ENCODE measurements around the gene SPATA9.
"Not testable (repeated sequence)": the region's sequence is repeated elsewhere in the genome, so short reads cannot be mapped to it uniquely, and the experiment has no call there.

SPATA9 gene

DNA sequence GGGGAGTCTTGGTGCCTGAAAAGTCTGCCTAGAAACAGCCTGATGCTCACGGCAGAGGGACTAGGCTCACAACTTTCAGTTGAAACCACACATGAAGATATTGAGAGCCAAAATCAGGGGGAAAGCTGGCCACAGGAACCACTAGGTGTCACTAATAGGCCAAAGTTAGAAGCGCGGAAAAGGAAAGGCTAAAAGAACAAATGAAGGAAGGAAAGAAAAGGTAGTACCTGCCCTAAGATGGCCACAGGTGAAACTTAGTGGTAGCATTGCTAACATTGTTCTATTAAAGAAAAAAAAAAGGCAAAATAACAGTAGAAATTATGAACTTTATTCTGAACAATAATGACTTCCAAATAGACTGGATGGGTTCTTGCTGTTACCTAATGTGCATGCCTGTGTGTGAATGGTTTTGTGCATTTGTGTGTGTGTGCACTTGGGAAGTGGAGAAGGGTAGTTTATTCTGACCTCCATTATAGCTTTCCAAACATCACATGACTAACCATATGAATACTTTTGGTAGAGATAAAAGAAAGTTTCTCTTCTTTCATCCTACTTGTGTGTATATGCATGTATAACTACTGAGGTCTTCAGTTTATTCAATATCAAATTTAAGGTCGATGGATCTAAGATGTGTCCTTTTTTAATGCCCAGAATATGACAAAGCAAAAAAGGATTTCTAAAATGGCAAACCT is 38.3 kb downstream of the SPATA9 start:
- no peak for DNase-seq (ENCODE audit: low read depth)

- DNase-seq (ENCODE audit: low read depth) = no peak
Measured at GRCh38 chr5:95643152-95643551, 39.6 kb downstream of the SPATA9 start.

GRCh38 chr5:95641741-95642220 is 41.0 kb downstream of the SPATA9 start:
- DNase-seq (ENCODE audit: low read depth) = no peak

- DNase-seq (ENCODE audit: low read depth) = no peak
Measured at GRCh38 chr5:95638632-95639031, 44.2 kb downstream of the SPATA9 start.

GRCh38 chr5:95634081-95634480 is 48.7 kb downstream of the SPATA9 start:
- DNase-seq (ENCODE audit: low read depth) = no peak

DNA sequence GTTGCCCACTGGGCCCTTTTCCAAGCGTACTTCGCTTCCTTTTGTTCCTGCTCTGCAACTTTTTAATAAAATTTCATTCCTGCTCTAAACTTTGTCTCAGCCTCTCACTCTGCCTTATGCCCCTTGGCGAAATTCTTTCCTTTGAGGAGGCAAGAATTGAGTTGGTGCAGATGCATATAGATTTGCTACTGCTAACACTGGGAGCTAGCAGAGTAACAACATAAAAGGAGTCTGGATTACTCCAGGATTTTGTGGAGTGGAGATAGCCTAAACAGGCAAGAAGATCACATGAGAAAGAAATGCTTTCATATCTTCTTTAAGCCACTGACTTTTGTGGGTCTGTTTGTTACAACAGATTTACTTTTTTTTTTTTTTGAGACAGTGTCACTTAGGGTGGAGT is 49.1 kb downstream of the SPATA9 start:
- DNase-seq (ENCODE audit: low read depth) = no peak

DNA sequence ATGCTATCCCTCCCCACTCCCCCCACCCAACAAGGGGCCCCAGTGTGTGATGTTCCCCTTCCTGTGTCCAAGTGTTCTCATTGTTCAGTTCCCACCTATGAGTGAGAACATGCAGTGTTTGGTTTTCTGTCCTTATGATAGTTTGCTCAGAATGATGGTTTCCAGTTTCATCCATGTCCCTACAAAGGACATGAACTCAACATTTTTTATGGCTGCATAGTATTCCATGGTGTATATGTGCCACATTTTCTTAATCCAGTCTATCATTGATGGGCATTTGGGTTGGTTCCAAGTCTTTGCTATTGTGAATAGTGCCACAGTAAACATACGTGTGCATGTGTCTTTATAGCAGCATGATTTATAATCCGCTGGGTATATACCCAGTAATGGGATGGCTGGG is 49.8 kb downstream of the SPATA9 start:
- DNase-seq (ENCODE audit: low read depth) = not testable (repeated sequence)

DNA sequence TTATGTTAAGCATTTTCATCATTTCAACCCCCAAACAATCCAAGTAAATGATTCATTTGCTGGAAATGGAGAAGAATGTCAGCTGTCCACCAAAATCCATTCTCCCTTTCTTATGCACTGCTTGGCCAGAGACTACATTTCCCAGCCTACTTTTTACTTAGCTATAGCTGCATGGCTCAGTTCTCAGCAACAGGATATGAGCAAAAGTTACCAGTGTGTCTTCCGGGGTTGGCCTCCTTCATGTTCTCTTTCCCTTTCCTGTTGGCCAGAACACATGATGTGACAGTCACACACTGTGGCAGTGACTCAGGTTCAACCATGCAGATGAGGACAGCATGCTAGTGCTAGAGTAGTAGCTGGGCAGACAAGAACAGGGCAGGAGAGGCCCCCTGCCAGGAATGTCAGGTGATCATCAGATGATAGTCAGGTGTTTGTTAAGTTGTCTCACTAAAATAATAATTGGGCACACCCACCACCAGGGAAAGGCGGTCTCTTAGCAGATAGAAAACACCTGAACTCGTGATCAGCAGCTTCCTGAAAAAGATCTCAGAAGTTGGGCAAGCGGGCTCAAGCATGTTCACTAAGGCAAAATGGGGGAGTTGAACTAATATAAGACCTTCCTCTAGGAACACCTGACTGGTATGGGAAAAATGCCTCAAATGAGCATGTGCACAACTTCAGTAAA is 50.7 kb downstream of the SPATA9 start:
- peak; percentile 48 for DNase-seq (ENCODE audit: low read depth)

DNA sequence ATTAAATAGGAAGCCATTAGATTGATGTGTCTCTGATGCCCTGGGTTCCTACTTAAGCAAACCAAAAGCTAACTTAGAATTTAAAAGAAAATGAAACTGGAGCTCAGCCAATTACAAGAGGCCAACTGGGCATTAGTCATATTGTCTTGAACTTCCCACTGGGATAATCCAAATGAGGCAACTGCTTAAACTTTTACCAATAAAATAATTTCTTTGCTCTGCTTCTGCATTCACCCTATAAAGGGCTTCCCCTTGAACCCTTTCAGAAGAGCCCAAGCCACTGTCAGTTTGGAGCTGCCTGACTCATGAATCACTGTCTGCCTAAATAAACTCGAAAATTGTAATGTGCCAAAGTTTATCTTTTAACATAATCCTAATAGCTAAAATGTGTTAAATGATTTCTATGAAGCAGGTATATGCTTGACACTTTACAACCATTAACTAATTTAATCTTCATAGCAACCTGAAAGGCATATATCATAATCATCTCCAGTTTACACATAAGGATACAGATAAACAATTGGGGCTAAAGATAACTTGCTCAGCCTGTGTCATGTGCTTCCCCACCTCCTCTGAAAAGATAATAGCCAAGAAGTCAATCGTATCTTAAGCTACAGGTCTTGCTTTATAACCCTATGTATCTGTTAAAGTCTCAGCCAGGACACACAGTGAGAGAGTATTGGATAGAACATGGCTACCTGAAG is 51.4 kb downstream of the SPATA9 start:
- no peak for DNase-seq (ENCODE audit: low read depth)

DNA sequence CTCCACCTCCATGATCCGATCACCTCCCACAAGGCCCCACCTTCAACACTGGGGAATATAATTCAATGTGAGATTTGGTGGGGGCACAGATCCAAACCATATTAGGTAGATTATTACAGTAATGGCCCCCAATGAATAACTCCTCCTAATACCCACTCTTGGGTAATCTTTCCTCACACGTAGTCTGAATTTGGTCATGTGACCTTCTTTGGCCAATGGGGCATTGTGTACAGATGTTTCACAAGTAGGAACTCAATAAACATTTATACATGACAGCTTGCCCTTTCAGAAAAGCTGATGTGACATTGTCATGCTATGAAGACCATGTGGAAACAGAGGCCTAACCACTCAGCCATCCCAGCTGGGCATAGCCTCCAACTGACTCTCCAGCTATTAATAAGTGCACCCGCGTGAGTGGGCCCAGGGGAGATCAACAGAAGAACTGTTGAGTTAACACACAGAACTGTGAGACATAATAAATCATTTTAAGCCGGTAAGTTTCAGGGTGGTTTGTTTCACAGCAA is 52.3 kb downstream of the SPATA9 start:
- DNase-seq (ENCODE audit: low read depth) = no peak

GRCh38 chr5:95628933-95629332 is 53.9 kb downstream of the SPATA9 start:
- no peak for DNase-seq (ENCODE audit: low read depth)

- no peak for DNase-seq (ENCODE audit: low read depth)
Measured at GRCh38 chr5:95627971-95628810, 54.6 kb downstream of the SPATA9 start.

GRCh38 chr5:95626701-95627100 is 56.1 kb downstream of the SPATA9 start:
- DNase-seq (ENCODE audit: low read depth) = no peak

GRCh38 chr5:95624368-95624767 is 58.4 kb downstream of the SPATA9 start:
- no peak for DNase-seq (ENCODE audit: low read depth)

- no peak for DNase-seq (ENCODE audit: low read depth)
Measured at GRCh38 chr5:95623706-95624105, 59.1 kb downstream of the SPATA9 start.

DNA sequence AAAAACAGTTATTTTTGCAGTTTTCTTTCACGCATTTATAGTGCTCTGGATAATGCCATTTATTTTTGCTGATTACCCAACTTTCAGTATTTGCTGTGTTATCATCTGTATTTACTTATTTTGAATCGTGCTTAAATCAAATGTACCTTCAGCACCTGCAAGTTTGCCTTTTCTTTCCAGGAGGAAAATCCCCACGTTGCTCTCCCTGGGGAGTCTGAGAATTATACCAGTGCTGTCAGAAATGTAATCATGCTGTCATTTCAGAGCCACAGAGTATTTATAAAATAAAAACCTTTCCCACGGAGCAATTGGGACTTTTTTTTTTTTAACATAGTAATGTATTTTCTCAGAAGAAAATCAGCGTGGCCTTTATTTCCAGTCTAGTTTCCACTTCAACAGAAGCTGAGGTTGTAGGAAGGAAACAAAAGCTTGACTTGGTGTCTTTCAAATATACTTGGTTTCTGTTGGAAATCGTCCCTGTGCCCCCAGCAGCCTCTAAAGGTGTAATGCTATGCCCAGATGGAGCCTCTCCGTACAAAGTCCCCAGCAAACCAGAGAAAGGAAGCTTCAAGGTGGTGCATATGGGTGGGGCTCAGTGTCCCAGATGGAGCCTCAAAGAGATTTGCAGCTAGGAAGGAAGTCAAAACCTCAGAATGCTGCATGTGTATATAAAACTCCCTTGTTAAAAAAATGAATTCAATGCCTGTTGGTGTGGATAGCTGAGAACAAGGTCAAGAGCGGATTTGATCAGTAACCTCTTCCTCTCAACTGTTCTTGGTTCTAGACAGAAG is 60.8 kb downstream of the SPATA9 start:
- DNase-seq (ENCODE audit: low read depth) = no peak

GRCh38 chr5:95620870-95621838 is 61.6 kb downstream of the SPATA9 start:
- no peak for DNase-seq (ENCODE audit: low read depth)

DNA sequence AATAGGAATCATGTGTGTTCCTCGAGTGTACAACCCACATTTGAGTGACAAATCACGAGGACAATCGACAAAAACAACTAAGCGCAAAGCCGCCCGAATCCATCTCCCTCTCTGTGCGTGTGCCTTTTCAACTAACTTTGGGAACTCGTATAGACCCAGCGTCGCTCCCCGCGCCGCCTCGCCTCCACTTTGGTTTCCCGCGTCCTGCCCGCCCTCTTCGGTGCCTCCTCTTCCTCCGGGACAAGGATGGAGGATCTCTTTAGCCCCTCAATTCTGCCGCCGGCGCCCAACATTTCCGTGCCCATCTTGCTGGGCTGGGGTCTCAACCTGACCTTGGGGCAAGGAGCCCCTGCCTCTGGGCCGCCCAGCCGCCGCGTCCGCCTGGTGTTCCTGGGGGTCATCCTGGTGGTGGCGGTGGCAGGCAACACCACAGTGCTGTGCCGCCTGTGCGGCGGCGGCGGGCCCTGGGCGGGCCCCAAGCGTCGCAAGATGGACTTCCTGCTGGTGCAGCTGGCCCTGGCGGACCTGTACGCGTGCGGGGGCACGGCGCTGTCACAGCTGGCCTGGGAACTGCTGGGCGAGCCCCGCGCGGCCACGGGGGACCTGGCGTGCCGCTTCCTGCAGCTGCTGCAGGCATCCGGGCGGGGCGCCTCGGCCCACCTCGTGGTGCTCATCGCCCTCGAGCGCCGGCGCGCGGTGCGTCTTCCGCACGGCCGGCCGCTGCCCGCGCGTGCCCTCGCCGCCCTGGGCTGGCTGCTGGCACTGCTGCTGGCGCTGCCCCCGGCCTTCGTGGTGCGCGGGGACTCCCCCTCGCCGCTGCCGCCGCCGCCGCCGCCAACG is 62.5 kb downstream of the SPATA9 start, which contains the start of gene GPR150:
Gene GPR150, plus strand, starts transcription at position 58 of the 840 bp plus-strand sequence. Its CDS starts 189 bp downstream, at position 247.
- peak; percentile 27 for DNase-seq (ENCODE audit: low read depth)
